Activated CD4-positive, alpha-beta T cell treated with anti-CD3 and anti-CD28 coated beads, Interleukin-2, amount 50 U/mL, for 48 hours (primary cell): ENCODE results near the gene SERPINA12.
A peak's percentile ranks its signal among the peaks of the same experiment; 100 is the strongest.

Experiments used
- DNase-seq, 2 experiments: peaks; one replicate each; pipeline ENCODE4 v3.0.0-alpha.2; 2020

Gene SERPINA12

GRCh38 chr14:94509356-94509755 is at the start of gene SERPINA12:
TSS of gene SERPINA12 (minus strand) at chr14:94509469. CDS start at chr14:94498397, 11,072 bp downstream.
- DNase-seq: no peak

- DNase-seq: no peak
These were observed 49.6 kb upstream of the SERPINA12 start for GRCh38 chr14:94558842-94559241.

- DNase-seq: no peak
These were observed 48.1 kb upstream of the SERPINA12 start for GRCh38 chr14:94557327-94557726.

- DNase-seq: no peak
These were observed 46.7 kb upstream of the SERPINA12 start for GRCh38 chr14:94555991-94556390.

- no peak for DNase-seq
These were observed 40.8 kb upstream of the SERPINA12 start for GRCh38 chr14:94550041-94550440.

GRCh38 chr14:94548999-94549985 is 40.0 kb upstream of the SERPINA12 start:
- DNase-seq: peak; percentile 73 to 77

GRCh38 chr14:94548131-94548998 is 39.1 kb upstream of the SERPINA12 start:
- no peak for DNase-seq

- DNase-seq: no peak
These were observed 38.5 kb upstream of the SERPINA12 start for GRCh38 chr14:94547726-94548125.

GRCh38 chr14:94547151-94547680 is 37.9 kb upstream of the SERPINA12 start:
- no peak for DNase-seq

- DNase-seq: no peak
These were observed 36.0 kb upstream of the SERPINA12 start for GRCh38 chr14:94545131-94545841.

GRCh38 chr14:94544726-94545125 is 35.5 kb upstream of the SERPINA12 start:
- no peak for DNase-seq

GRCh38 chr14:94543449-94544124 is 34.3 kb upstream of the SERPINA12 start:
- no peak for DNase-seq

GRCh38 chr14:94542811-94543440 is 33.7 kb upstream of the SERPINA12 start:
- no peak for DNase-seq

- no peak for DNase-seq
These were observed 33.0 kb upstream of the SERPINA12 start for GRCh38 chr14:94542111-94542810.

- DNase-seq: no peak
These were observed 32.1 kb upstream of the SERPINA12 start for GRCh38 chr14:94541234-94541975.

- DNase-seq: no peak
These were observed 30.9 kb upstream of the SERPINA12 start for GRCh38 chr14:94540031-94540794.

GRCh38 chr14:94539181-94539580 is 29.9 kb upstream of the SERPINA12 start:
- no peak for DNase-seq

- DNase-seq: no peak
These were observed 28.9 kb upstream of the SERPINA12 start for GRCh38 chr14:94538070-94538740.

GRCh38 chr14:94536836-94537235 is 27.6 kb upstream of the SERPINA12 start:
- no peak for DNase-seq
